ENCODE data around the gene DMD.
"Not testable (repeated sequence)": the region's sequence is repeated elsewhere in the genome, so short reads cannot be mapped to it uniquely, and the experiment has no call there.

The DMD gene

DNA sequence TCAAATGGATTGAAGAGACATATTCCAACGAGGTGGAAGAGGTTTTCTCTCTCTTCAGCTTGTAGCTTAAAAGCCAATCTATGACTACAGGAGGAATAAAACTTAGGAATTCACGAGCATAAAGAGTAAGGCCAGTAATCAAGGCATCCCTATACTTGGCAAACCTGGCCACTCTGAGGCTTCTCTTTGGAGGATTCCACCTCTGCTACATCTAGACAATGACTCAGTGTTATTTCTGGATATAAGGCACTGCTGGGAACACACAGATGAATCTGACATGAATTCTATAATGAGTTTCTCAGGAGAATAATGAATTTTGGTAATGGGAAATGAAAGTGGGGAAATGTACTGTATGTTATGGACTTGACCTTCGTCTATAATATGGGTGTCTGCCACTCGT, 1123.7 kb downstream of the DMD start:
- in situ Hi-C loops (cut with HindIII; ENCODE audit: low sequenced_read_pairs): no loop called here

- in situ Hi-C loops (cut with HindIII; ENCODE audit: low sequenced_read_pairs): no loop called here
These were observed 1126.6 kb downstream of the DMD start for GRCh38 chrX:32084757-32085156.

GRCh38 chrX:32048285-32048684, 1163.1 kb downstream of the DMD start:
- in situ Hi-C loops (cut with HindIII; ENCODE audit: low sequenced_read_pairs): no loop called here

DNA sequence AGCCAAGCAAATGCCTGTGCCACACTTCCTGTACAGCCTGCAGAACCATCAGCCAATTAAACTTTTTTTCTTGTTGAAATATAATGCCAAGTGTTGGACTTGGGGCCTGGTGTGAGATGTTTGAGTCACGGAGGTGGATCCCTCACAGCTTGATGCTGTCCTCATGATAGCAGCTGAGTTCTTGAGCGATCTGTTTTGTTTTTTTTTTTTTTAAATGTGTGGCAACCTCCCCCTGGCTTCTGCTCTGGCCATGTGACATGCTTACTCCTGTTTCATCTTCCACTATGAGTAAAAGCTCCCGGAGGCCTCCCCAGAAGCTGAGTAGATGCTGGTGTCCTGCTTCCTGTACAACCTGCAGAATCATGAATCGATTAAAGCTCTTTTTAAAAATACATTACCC, 1166.2 kb downstream of the DMD start:
- in situ Hi-C loops (cut with HindIII; ENCODE audit: low sequenced_read_pairs): no loop called here

DNA sequence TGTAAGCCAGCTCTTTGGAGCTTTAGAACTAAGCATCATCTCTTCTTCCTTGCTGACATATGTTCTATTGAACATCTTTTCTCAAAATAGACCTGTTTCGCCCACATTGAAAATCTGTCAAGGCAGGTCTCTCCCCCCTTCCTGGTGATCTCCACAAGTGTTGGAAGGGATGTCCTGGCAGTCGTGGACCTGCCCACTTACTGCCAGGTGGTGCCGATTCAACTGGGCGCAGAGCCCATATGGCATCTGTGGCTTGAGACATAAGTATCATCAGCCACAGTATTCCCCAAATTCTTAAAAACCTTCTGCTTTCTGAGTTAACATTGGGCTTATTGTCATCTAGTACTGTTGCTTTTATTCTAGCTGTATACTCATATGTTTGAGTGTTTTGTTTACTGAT, 1170.2 kb downstream of the DMD start:
- in situ Hi-C loops (cut with HindIII; ENCODE audit: low sequenced_read_pairs): no loop called here

DNA sequence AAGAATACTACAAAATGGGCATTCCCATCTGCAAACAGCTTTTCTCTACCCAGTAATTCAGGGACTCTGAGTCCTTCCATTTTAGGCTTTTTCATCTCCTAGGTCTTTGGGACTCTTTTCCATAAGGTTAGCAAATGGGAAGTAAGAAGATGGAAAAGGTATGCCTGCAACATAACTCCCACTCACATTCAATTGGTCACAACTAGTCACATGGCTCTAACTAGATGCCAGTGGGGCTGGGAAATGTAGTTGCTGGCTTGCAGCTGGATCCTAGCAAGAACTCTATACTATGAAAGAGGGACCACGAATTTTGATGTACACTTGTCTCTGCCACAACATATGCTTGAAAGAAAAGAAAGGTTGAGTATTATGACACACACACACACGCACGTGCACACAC, 1184.6 kb downstream of the DMD start:
- in situ Hi-C loops (cut with HindIII; ENCODE audit: low sequenced_read_pairs): no loop called here

DNA sequence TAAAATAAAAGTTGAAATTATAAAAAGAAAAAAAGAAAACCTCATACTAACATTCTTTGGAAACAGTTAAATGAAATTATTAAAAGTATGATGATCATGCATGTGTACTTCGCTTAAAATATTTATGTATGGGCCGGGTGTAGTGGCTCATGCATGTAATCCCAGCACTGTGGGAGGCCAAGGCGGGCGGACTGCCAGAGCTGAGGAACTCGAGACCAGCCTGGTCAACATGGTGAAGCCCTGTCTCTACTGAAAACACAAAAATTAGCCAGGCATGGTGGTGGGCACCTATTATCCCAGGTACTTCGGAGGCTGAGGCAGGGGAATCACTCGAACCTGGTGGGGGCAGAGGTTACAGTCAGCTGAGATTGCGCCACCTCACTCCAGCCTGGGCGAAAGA, 1187.3 kb downstream of the DMD start:
- in situ Hi-C loops (cut with HindIII; ENCODE audit: low sequenced_read_pairs): no loop called here

DNA sequence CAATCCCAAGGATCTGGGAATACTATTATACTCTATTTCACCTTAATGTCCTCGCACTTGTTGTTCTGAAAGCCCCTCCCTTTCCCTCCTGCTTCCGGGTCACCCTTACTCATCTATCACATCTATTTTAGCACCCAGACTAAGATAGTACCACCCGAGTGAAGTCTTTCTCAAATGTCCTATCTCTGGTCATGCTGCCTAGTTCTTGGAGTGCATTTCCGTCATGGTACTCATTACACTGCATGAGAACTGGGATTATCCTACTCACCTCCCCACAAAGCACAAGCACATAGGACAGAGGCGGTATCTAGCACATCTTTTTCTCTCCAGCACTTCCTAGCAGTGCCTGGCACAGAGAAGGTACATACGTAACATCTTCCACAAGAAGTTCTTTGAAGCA, 1195.2 kb downstream of the DMD start:
- in situ Hi-C loops (cut with HindIII; ENCODE audit: low sequenced_read_pairs): no loop called here

GRCh38 chrX:32010948-32011347, 1200.4 kb downstream of the DMD start:
- in situ Hi-C loops (cut with HindIII; ENCODE audit: low sequenced_read_pairs): no loop called here

DNA sequence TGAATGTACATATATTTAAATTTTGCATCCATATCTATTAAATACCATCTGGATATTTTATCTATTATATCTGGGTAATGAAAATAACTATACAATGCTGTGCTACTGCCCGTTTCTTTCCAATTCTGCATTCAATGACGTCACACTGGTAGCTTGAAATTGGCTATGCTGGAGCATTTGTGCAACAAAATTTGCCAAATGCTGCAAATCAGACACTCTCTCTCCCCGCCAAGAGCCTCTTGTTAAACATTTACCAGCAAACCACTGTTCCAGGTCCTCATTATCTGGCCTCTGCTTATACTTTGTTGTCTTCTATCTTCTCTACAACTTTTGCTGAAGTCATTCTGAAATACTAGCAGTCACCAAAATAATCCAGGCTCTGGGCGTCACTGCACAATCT, 1201.1 kb downstream of the DMD start:
- in situ Hi-C loops (cut with HindIII; ENCODE audit: low sequenced_read_pairs): no loop called here

DNA sequence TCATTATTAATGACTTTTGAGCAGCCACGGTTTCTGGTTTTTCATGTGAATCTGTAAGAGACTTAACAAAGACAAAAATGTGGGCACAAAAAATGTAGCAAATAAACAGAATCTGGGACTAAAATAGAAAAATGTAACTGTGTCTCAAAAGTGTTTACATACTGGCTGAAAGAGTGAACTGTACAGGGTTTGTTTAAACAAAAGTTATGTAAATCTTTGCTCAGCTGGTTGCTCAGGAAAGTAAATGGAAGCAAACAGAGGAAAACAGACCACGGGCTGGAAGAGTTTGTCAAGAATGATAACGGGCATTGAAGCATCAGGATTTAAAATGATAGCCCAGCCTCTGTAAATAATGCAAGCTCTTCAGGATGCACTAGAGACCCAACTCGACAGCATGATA, 1217.7 kb downstream of the DMD start:
- in situ Hi-C loops (cut with HindIII; ENCODE audit: low sequenced_read_pairs): no loop called here

- in situ Hi-C loops (cut with HindIII; ENCODE audit: low sequenced_read_pairs): no loop called here
These were observed 1222.4 kb downstream of the DMD start for GRCh38 chrX:31988975-31989374.

- in situ Hi-C loops (cut with HindIII; ENCODE audit: low sequenced_read_pairs): no loop called here
These were observed 1229.7 kb downstream of the DMD start for GRCh38 chrX:31981546-31982062.

DNA sequence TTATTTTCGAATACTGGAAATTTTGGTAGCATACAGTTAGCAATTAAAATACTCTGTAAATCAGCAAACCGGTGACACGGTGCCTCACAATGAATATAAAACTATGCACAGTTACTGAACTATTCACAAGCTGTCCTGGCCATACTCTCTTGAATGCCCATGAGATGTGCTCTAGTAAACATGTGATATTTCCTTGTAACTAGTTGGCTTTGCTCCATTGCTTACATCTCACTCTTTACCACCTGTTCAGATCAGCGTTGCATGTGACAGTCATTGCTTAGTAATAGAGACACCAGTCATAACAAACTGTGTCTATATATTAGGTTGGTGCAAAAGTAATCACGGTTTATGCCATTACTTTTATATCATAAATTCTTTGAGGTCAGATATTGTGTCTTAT, 1241.6 kb downstream of the DMD start:
- in situ Hi-C loops (cut with HindIII; ENCODE audit: low sequenced_read_pairs): no loop called here

- in situ Hi-C loops (cut with HindIII; ENCODE audit: low sequenced_read_pairs): no loop called here
These were observed 1249.1 kb downstream of the DMD start for GRCh38 chrX:31962256-31962655.

DNA sequence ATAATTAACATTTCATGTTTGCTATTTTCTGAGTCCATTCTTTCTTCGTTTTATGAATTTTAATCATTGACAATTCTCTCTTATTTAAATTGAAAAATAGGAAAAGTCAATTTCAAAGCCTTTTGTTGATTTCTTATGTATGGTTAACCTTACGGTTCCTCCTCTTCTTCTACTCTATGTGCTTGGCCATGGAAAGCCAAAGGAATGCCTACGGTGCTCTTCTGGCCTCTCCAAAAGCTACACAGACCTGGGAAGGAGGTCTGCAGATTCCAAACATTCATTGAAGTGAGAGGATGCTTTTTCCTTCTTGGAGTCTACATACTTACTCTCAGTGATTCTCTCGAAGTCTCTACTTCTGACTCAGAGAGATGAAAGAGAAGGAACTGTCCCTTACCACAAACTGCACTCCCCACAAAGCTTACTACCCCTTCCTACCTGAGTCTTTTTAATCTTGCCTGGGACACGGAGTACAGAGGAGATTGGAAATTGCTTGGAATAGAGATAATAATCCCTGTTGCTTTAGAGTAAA, 1276.4 kb downstream of the DMD start:
- in situ Hi-C loops (cut with HindIII; ENCODE audit: low sequenced_read_pairs): no loop called here

DNA sequence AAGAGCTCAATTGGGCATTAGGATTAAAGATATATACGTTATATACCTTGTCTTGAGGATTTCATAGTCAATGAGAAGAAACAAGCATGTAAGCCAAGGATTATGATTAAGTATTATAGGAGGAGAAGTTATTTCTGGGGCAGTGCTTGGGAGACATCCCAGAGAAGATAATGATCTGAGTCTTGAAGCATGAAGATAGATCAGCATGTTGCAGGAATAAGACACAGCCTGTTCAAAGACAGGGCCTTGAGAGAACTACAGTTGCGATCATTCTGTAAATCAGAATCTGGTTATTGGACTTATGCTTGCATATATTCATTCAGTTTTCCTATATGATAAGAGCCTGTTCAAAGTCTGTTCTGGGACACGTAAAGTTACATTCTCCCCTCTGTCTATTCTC, 1277.3 kb downstream of the DMD start:
- in situ Hi-C loops (cut with HindIII; ENCODE audit: low sequenced_read_pairs): no loop called here

- in situ Hi-C loops (cut with HindIII; ENCODE audit: low sequenced_read_pairs): no loop called here
These were observed 1278.6 kb downstream of the DMD start for GRCh38 chrX:31932769-31933168.

DNA sequence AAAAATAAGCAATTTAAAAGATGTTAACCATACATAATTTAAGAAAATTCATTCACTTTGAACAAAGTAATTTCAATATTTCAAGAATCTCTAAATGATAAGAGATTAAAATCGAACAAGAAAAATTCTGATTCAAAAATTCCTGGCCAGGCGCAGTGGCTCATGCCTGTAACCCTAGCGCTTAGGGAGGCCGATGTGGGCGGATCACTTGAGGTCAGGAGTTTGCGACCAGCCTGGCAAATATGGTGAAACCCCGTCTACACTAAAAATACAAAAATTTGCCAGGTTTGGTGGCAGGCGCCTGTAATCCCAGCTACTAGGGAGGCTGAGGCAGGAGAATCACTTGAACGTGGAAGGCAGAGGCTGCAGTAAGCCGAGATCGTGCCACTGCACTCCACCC, 1279.0 kb downstream of the DMD start:
- in situ Hi-C loops (cut with HindIII; ENCODE audit: low sequenced_read_pairs): not testable (repeated sequence)

GRCh38 chrX:31931225-31931624, 1280.1 kb downstream of the DMD start:
- in situ Hi-C loops (cut with HindIII; ENCODE audit: low sequenced_read_pairs): no loop called here

- in situ Hi-C loops (cut with HindIII; ENCODE audit: low sequenced_read_pairs): no loop called here
These were observed 1282.0 kb downstream of the DMD start for GRCh38 chrX:31929366-31929765.

GRCh38 chrX:31921236-31921635, 1290.1 kb downstream of the DMD start:
- in situ Hi-C loops (cut with HindIII; ENCODE audit: low sequenced_read_pairs): no loop called here

GRCh38 chrX:31909850-31910572, 1301.3 kb downstream of the DMD start:
- in situ Hi-C loops (cut with HindIII; ENCODE audit: low sequenced_read_pairs): no loop called here

Data from endothelial cell of hepatic sinusoid (primary cell).